SU-DHL-6 (cell line): ENCODE results near the gene STK32B.

Experiments
- EZH2phosphoT487 ChIP-seq: fragments of 200-600 bp; sonication (generic), shearing (Covaris generic); conservative IDR thresholded peaks from 2 replicates; pipeline ENCODE4 v1.6.1; 2018; ENCODE audit warnings: mild to moderate bottlenecking, antibody characterized with exemption, low read length, moderate library complexity, mixed read lengths
- TF ChIP-seq, protein P1 (sequence below): fragments of 200-600 bp; sonication (generic); IDR thresholded peaks from one replicate; pipeline ENCODE4 v1.5.1; 2017; ENCODE audit warnings: antibody characterized with exemption, mild to moderate bottlenecking, low read length, moderate library complexity; ENCODE audit not compliant: insufficient read depth, poor library complexity, severe bottlenecking

GRCh38 chr4:5100986-5101385, 49.7 kb downstream of the STK32B start:
- TF ChIP-seq, protein P1, sequence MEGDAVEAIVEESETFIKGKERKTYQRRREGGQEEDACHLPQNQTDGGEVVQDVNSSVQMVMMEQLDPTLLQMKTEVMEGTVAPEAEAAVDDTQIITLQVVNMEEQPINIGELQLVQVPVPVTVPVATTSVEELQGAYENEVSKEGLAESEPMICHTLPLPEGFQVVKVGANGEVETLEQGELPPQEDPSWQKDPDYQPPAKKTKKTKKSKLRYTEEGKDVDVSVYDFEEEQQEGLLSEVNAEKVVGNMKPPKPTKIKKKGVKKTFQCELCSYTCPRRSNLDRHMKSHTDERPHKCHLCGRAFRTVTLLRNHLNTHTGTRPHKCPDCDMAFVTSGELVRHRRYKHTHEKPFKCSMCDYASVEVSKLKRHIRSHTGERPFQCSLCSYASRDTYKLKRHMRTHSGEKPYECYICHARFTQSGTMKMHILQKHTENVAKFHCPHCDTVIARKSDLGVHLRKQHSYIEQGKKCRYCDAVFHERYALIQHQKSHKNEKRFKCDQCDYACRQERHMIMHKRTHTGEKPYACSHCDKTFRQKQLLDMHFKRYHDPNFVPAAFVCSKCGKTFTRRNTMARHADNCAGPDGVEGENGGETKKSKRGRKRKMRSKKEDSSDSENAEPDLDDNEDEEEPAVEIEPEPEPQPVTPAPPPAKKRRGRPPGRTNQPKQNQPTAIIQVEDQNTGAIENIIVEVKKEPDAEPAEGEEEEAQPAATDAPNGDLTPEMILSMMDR: no peak
- no peak for TF ChIP-seq EZH2phosphoT487
